Activated CD8-positive, alpha-beta T cell treated with anti-CD3 and anti-CD28 coated beads for 36 hours (primary cell): ENCODE results near the gene IRAK3. TPM values are rescaled to one million over a fixed set of nuclear protein-coding genes. Genes with fewer than 3 reads are reported as not detected.

Experiments
- ATAC-seq: fragments of 200-7000 bp; cut with Tn5 transposase; one replicate; pipeline ENCODE4 v1.10.0; 2021; ENCODE audit warnings: mild to moderate bottlenecking, moderate library complexity
- CTCF ChIA-PET: fragments of 350-600 bp; sonication (Branson Sonifier 250); formaldehyde crosslinking; loops from one replicate; lab custom pipeline; 2021; ENCODE audit warnings: antibody characterized with exemption; lab: Charles Lee
- POLR2A ChIA-PET: fragments of 350-600 bp; sonication (Branson Sonifier 250); formaldehyde crosslinking; loops from one replicate; lab custom pipeline; 2021; ENCODE audit warnings: antibody characterized with exemption; lab: Charles Lee
- DNase-seq: peaks from one replicate; pipeline ENCODE4 v3.0.0-alpha.2; 2020
- H3K27ac Mint-ChIP-seq: one replicate; pipeline ENCODE4 v1.8.0; 2021; ENCODE audit warnings: mild to moderate bottlenecking, mixed read lengths
- H3K27me3 Mint-ChIP-seq: one replicate; pipeline ENCODE4 v1.8.0; 2021; ENCODE audit warnings: mixed read lengths
- H3K36me3 Mint-ChIP-seq: one replicate; pipeline ENCODE4 v1.8.0; 2021; ENCODE audit warnings: low read depth, mixed read lengths
- H3K4me1 Mint-ChIP-seq: one replicate; pipeline ENCODE4 v1.8.0; 2021; ENCODE audit warnings: low read depth, mixed read lengths
- H3K4me3 Mint-ChIP-seq: one replicate; pipeline ENCODE4 v1.8.0; 2021; ENCODE audit warnings: mild to moderate bottlenecking, moderate library complexity, mixed read lengths
- H3K9me3 Mint-ChIP-seq: one replicate; pipeline ENCODE4 v1.8.0; 2021; ENCODE audit warnings: mixed read lengths
- CTCF ChIP-seq: fragments of 200-600 bp; IDR thresholded peaks from one replicate; pipeline ENCODE4 v1.8.0; 2022; ENCODE audit warnings: antibody characterized with exemption, mild to moderate bottlenecking
- intact Hi-C: fragments of 100-400 bp; cut with micrococcal nuclease; formaldehyde crosslinking; loops from one replicate; pipeline ENCODE4 v1.10.0; 2022
- total RNA-seq, 2 experiments: library from RNA; stranded (reverse); gene quantifications; one replicate each; pipeline ENCODE4 v1.2.3, GENCODE V29; 2021

The IRAK3 gene
- total RNA-seq, 2 experiments from 2014 or later, result 0.31 to 0.34 TPM

GRCh38 chr12:66270613-66271012 lies 81.6 kb downstream of the IRAK3 start:
- Mint-ChIP-seq H3K27ac (no peak overlapping the region), H3K4me3 (no peak overlapping the region), H3K4me1 (no peaks in the 10 kb centered on the region), H3K9me3 (no peaks in the 10 kb centered on the region), H3K36me3 (no peaks in the 10 kb centered on the region), H3K27me3 (peaks cover 3% of the 10 kb centered on the region)
- intact Hi-C loops, result no loop called here
- DNase-seq, result no peak
- ChIA-PET CTCF (interaction anchor here (0.7 to 5.9 kb wide), 23 partner anchors 8 to 424 kb away, joined by 3 to 77 read pairs (median 5); partner anchors contain the start of gene HELB), POLR2A (no interaction called here)
- ATAC-seq, result no peak
- no peak for TF ChIP-seq CTCF

GRCh38 chr12:66272650-66273049 lies 83.6 kb downstream of the IRAK3 start:
- CTCF ChIA-PET, result interaction anchor here (0.8 to 5.9 kb wide), 4 partner anchors 30 to 136 kb away, joined by 3 to 77 read pairs (median 4); partner anchors contain the start of gene HELB
- H3K9me3 Mint-ChIP-seq, result no peaks in the 10 kb centered on the region
- no peaks in the 10 kb centered on the region for H3K27me3 Mint-ChIP-seq

GRCh38 chr12:66273147-66273546 lies 84.1 kb downstream of the IRAK3 start:
- Mint-ChIP-seq H3K27me3 (no peaks in the 10 kb centered on the region), H3K36me3 (no peaks in the 10 kb centered on the region), H3K4me1 (peaks cover 8% of the 10 kb centered on the region), H3K27ac (no peak overlapping the region), H3K9me3 (no peaks in the 10 kb centered on the region), H3K4me3 (no peak overlapping the region)
- CTCF ChIA-PET, result interaction anchor here (0.8 to 5.9 kb wide), 3 partner anchors 30 to 135 kb away, joined by 3 to 77 read pairs (median 3); partner anchors contain the start of gene HELB
- intact Hi-C loops, result no loop called here
- ATAC-seq, result no peak
- DNase-seq, result no peak
- no peak for TF ChIP-seq CTCF
- POLR2A ChIA-PET, result no interaction called here

More at GRCh38 chr12:66272650-66273049, 83.6 kb downstream of the IRAK3 start:
- intact Hi-C loops, result no loop called here
- Mint-ChIP-seq H3K4me3 (no peak overlapping the region), H3K4me1 (peaks cover 8% of the 10 kb centered on the region), H3K36me3 (no peaks in the 10 kb centered on the region), H3K27ac (no peak overlapping the region)
- no peak for ATAC-seq
- no peak for TF ChIP-seq CTCF
- POLR2A ChIA-PET, result no interaction called here
- DNase-seq, result no peak

DNA sequence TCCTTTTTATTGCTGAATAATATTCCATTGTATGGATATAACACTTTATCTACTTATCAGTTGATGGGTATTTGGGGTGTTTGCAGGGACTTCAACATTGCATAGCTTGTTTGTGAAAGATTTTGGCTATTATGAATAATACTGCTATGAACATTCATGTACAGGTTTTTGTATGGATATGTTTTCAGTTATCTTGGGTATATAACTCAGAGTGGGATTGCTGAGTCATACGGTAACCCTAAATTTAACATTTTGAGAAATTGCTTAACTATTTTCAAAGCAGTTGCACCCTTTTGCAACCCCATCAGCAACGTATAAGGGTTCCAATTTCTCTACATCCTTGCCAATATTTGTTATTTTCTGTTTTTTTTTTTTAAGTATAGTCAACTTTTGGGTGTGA lies 86.0 kb downstream of the IRAK3 start:
- CTCF ChIA-PET, result interaction anchor here (5.9 kb wide), 1 partner anchor 134 kb away, joined by 77 read pairs; no protein-coding TSS in a partner anchor

More for the DNA sequence above, 86.0 kb downstream of the IRAK3 start:
- Mint-ChIP-seq H3K27me3 (no peaks in the 10 kb centered on the region), H3K4me1 (peaks cover 18% of the 10 kb centered on the region), H3K36me3 (no peaks in the 10 kb centered on the region), H3K27ac (no peak overlapping the region), H3K4me3 (no peak overlapping the region), H3K9me3 (no peaks in the 10 kb centered on the region)
- DNase-seq (no peak), ATAC-seq (no peak)
- intact Hi-C loops, result no loop called here
- POLR2A ChIA-PET, result no interaction called here
- no peak for TF ChIP-seq CTCF
